Measurements from ENCODE around the gene TPST2. TPM values are rescaled to one million over a fixed set of nuclear protein-coding genes. Genes with fewer than 3 reads are reported as not detected.

The TPST2 gene
- total and polyA plus RNA-seq, 9 of the 15 experiments (the other 6 are each of a cell fraction or from before 2014, with no cell fraction given): 14.2 to 123 (median 60.1) TPM

- no peak for TF ChIP-seq DEAF1 (CRISPR knock-in tag; IDR thresholded peaks at IDR 0.05)
- TF ChIP-seq GMEB1 (CRISPR knock-in tag; IDR thresholded peaks at IDR 0.05): no peak
- TF ChIP-seq CHD2 (IDR thresholded peaks at IDR 0.05; ENCODE audit: low read depth, low read length): peak; percentile 73
- TF ChIP-seq GATAD2A (IDR thresholded peaks at IDR 0.05): no peak
- peak; percentile 30 for TF ChIP-seq CTCFL (IDR thresholded peaks at IDR 0.05; ENCODE audit: borderline replicate concordance, insufficient read depth, low read depth, low read length, poor library complexity, severe bottlenecking)
- peak; percentile 36; the same call in 1 of the 2 replicates for TF ChIP-seq HMGXB4 (CRISPR knock-in tag; IDR thresholded peaks at IDR 0.05)
- TF ChIP-seq E2F8 (IDR thresholded peaks at IDR 0.05; ENCODE audit: low read depth, partially characterized antibody): peak; percentile 85
- TF ChIP-seq ZNF280A (IDR thresholded peaks at IDR 0.05; ENCODE audit: low read depth, partially characterized antibody): no peak
- TF ChIP-seq ZBTB12 (CRISPR knock-in tag; IDR thresholded peaks at IDR 0.05): peak; percentile 88
- peak; percentile 76; the same call in 1 of the 2 replicates for TF ChIP-seq PHF8 (IDR thresholded peaks at IDR 0.05; ENCODE audit: borderline replicate concordance, low read length)
These were observed 77.7 kb downstream of the TPST2 start, which contains the start of gene TFIP11 (continued) for GRCh38 chr22:26512149-26512793.
